Activated naive CD4-positive, alpha-beta T cell treated with anti-CD3 and anti-CD28 coated beads, Interleukin-2, amount 50 U/mL, for 16 hours (primary cell): ENCODE data around the gene APCDD1.
"Not testable (repeated sequence)": the region's sequence is repeated elsewhere in the genome, so short reads cannot be mapped to it uniquely, and the experiment has no call there.

ENCODE experiments used
- DNase-seq: peaks from one replicate; pipeline ENCODE4 v3.0.0-alpha.2; 2020

Gene APCDD1

DNA sequence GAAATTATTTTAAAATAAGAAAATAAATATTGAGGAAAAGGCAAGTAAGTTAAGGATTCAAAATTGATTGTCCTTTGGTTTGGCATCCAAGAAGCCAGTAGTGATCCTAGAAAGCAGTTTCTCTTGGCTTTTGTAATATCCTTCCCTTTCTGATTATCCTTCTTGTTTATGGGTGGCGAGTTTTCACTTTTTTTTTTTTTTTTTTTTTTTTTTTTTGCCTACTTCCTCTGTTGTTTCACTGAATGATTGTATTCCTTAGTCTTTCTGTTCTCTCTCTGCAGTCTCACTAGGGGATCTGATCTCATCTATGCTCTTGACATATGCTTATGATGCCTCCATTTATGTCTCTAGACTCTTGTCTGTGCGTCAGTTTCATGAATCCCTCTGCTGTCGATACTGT, 75.6 kb downstream of the APCDD1 start:
- no peak for DNase-seq

DNA sequence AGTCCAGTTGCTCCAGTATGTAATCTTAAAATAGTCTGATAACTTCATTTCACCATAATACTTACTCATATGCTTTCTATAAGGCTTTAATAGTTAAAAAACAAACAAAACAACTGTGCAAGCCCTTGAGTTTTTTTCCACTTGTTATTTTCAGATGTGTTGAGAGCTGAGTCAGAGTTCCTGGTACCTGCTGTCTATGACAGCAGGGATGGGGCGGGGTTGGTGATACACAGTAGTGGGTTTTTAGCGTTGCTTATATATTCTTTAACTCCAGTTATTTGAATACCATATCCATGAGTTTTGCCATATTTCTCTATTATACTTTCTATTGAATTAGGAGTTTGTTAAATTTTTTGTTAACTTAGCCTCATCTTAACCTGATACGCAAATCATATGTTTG, 76.4 kb downstream of the APCDD1 start:
- DNase-seq, result peak; percentile 49

DNA sequence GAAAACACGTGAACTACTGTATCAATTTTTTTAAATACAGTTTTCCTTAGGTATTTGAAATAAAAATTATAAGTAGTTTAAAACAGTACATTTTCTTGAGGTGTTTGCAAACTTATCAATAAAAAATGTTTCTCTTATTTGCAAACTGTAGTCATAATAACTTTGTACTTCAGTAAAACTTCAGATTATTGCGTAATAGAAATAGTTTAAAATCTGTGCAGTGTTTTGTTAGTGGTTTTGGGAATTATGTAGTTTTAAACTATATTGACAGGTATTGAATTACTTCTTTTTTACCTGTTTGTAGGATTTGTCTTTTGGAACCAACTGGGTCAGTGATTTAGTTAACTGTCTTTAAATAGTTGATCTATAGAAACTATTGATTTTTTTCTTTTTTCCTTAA, 78.7 kb downstream of the APCDD1 start:
- DNase-seq, result no peak

DNA sequence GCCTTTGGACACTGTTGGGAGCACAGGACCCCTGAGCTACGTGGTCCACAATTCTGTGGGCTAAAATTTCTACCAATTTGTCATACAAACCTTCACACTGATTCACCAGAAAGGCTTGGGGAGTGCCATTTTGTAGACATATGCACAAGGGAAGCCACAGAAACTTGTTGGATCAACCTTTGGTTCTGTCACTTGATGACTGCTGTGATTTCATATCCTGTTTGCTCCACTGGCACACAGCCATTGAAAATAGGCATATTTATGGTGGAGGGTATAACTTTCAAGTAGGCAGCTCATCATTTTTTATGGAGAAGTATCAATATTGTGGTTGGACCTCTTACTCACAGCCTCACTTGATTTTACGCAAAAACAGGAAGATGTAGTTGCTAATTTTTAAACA, 81.8 kb downstream of the APCDD1 start:
- no peak for DNase-seq

DNA sequence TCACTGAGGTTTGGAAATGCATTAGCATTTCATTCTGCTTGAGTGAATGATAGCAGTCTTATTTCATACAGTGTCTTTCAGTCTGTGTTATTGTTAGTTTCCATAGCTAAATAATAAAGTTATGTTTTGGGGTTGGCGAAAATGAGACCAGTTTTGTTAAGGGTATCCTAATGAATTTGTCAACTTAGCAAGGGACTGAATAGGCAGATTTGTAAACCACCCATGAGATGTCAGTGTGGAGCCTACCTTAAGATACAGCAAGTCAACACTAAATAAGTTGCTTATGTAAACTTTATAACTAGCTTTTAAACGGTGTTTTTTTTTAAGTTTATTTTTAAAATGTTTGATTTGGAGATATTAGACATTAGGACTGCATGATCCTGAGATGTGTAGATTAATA, 83.3 kb downstream of the APCDD1 start:
- DNase-seq, result no peak

DNA sequence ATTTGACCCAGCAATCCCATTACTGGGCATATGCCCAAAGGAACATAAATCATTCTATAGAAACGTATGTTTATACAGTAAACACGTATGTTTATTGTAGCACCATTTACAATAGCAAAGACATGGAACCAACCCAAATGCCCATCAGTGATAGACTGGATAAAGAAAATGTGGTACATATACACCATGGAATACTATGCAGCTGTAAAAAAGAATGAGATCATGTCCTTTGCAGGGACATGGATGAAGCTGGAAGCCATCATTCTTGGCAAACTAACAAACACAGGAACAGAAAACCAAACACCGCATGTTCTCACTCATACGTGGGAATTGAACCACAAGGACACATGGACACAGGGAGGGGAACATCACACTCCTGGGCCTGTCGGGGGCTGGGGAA, 84.7 kb downstream of the APCDD1 start:
- DNase-seq, result not testable (repeated sequence)
